C4-2B (cell line): ENCODE results near the gene FAM228A.
"Not testable (repeated sequence)": the region's sequence is repeated elsewhere in the genome, so short reads cannot be mapped to it uniquely, and the experiment has no call there.

Experiments used
- H3K27ac ChIP-seq: fragments of 450-650 bp; 2 replicates; pipeline ENCODE4 v1.5.1; 2017
- ZFX ChIP-seq: fragments of 450-650 bp; IDR thresholded peaks from 2 replicates; pipeline ENCODE4 v1.6.1; 2017
- TF ChIP-seq, protein P1 (sequence below): fragments of 450-650 bp; conservative IDR thresholded peaks from 2 replicates; pipeline ENCODE4 v1.5.1; 2017; ENCODE audit warnings: mild to moderate bottlenecking

FAM228A gene

GRCh38 chr2:24191156-24191555 lies 16.3 kb downstream of the FAM228A start:
- TF ChIP-seq, protein P1, sequence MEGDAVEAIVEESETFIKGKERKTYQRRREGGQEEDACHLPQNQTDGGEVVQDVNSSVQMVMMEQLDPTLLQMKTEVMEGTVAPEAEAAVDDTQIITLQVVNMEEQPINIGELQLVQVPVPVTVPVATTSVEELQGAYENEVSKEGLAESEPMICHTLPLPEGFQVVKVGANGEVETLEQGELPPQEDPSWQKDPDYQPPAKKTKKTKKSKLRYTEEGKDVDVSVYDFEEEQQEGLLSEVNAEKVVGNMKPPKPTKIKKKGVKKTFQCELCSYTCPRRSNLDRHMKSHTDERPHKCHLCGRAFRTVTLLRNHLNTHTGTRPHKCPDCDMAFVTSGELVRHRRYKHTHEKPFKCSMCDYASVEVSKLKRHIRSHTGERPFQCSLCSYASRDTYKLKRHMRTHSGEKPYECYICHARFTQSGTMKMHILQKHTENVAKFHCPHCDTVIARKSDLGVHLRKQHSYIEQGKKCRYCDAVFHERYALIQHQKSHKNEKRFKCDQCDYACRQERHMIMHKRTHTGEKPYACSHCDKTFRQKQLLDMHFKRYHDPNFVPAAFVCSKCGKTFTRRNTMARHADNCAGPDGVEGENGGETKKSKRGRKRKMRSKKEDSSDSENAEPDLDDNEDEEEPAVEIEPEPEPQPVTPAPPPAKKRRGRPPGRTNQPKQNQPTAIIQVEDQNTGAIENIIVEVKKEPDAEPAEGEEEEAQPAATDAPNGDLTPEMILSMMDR = no peak
- TF ChIP-seq ZFX = no peak
- no peak overlapping the region for H3K27ac ChIP-seq

- TF ChIP-seq, protein P1 = no peak
- no peak overlapping the region for H3K27ac ChIP-seq
Observed at GRCh38 chr2:24191848-24192247, 17.0 kb downstream of the FAM228A start.

DNA sequence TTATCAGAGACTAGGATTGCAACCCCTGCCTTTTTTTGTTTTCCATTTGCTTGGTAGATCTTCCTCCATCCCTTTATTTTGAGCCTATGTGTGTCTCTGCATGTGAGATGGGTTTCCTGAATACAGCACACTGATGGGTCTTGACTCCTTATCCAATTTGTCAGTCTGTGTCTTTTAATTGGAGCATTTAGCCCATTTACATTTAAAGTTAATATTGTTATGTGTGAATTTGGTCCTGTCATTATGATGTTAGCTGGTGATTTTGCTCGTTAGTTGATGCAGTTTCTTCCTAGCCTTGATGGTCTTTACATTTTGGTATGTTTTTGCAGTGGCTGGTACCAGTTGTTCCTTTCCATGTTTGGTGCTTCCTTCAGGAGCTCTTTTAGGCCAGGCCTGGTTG lies 22.4 kb downstream of the FAM228A start:
- not testable (repeated sequence) for H3K27ac ChIP-seq

DNA sequence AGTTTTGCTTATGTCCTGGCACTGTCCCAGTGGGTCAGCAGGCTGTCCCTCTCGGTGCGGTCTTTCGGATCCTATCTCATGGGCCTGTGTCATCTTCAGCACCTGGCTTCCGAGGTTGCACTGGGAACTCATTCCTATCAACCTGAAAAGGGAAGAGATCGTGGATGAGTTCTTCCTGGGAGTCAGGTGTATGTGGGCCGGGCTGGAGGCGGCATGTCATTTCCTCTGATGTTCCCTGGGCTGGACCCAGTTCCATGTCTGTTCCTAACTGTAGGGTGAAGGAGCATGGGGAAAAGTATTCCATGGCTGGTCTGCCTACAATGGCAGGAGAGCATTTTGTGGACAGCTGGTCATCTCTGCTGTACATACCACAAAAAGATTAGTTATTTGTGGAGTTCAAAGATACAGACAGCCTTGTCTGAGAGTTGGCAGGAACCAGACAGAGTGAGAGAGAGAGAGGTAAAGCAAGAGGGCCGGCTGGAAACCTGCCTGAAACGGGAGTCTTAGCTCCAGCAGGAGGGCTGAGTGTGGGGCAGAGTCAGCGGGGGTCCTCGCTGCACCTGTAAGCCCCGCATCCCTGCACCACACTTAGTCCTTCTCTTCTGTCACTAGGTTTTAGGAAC lies 25.2 kb downstream of the FAM228A start:
- H3K27ac ChIP-seq = no peak overlapping the region
- no peak for TF ChIP-seq ZFX
- TF ChIP-seq, protein P1 = no peak

DNA sequence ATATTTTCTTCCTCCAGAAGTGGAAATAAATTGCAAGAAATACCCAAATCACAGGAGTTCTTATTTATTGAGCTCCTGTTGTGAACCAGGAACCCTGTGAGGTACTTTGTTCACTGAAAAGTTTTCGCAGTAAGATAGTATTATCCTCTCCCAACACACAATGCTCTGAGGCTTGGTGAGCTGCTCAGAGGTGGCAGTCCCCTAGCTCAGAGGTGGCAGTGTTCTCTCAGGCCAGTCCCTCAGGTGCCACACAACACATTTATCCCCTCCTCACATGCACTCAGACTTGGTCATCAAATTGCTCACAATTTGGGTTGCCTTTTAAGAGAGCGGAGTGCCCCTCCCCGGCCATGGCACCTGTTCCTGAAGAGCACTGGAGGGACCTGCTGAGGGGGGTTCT lies 25.9 kb downstream of the FAM228A start:
- TF ChIP-seq ZFX = no peak
- TF ChIP-seq, protein P1 = no peak
- H3K27ac ChIP-seq = no peak overlapping the region

GRCh38 chr2:24203029-24203786 lies 28.4 kb downstream of the FAM228A start:
- no peak overlapping the region for H3K27ac ChIP-seq

DNA sequence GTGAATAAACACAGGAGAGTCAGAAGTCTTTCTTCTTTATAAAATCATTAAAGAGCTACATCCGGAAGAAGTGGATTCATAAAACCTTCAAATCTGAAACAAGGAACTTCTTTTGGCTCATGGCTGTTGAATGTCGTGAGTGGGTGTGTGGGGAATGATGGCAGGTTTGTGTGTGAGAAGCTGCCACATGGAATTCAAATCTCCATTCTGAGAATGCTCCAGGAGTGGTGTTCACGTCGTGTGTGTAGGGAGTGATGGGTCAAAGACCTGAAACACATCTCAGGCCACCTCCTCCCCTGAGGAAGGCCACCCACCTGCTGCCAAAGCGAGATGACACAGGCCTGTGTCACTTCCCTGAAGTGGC lies 28.9 kb downstream of the FAM228A start:
- no peak overlapping the region for H3K27ac ChIP-seq
- TF ChIP-seq ZFX = no peak
- TF ChIP-seq, protein P1 = no peak

More at GRCh38 chr2:24203029-24203786, 28.4 kb downstream of the FAM228A start:
- no peak for TF ChIP-seq ZFX
- TF ChIP-seq, protein P1 = no peak

- TF ChIP-seq, protein P1 = no peak
- TF ChIP-seq ZFX = no peak
- H3K27ac ChIP-seq = no peak overlapping the region
Observed at GRCh38 chr2:24204505-24204904, 29.7 kb downstream of the FAM228A start.
